Epithelial cell of proximal tubule (primary cell): ENCODE data around the gene CNIH4. TPM values are rescaled to one million over a fixed set of nuclear protein-coding genes. Genes with fewer than 3 reads are reported as not detected.
A peak's percentile ranks its signal among the peaks of the same experiment; 100 is the strongest.

Experiments
- DNase-seq: peaks from one replicate; pipeline ENCODE4 v3.0.0-alpha.2; 2011; ENCODE audit warnings: low read depth
- H3K4me3 ChIP-seq: 2 replicates; pipeline ENCODE4 v1.5.1; 2011; ENCODE audit warnings: low read depth, mild to moderate bottlenecking, low read length
- CTCF ChIP-seq: conservative IDR thresholded peaks from 2 replicates; pipeline ENCODE4 v1.5.1; 2012; ENCODE audit warnings: low read depth, mild to moderate bottlenecking, low read length
- total RNA-seq: library from RNA; depleted of rRNA; stranded (reverse); fragments of >200 nt; gene quantifications from 2 replicates; pipeline ENCODE4 v1.2.3, GENCODE V29; 2015

The CNIH4 gene
- total RNA-seq, 1 donor from 2014 or later, result 76.0 TPM

DNA sequence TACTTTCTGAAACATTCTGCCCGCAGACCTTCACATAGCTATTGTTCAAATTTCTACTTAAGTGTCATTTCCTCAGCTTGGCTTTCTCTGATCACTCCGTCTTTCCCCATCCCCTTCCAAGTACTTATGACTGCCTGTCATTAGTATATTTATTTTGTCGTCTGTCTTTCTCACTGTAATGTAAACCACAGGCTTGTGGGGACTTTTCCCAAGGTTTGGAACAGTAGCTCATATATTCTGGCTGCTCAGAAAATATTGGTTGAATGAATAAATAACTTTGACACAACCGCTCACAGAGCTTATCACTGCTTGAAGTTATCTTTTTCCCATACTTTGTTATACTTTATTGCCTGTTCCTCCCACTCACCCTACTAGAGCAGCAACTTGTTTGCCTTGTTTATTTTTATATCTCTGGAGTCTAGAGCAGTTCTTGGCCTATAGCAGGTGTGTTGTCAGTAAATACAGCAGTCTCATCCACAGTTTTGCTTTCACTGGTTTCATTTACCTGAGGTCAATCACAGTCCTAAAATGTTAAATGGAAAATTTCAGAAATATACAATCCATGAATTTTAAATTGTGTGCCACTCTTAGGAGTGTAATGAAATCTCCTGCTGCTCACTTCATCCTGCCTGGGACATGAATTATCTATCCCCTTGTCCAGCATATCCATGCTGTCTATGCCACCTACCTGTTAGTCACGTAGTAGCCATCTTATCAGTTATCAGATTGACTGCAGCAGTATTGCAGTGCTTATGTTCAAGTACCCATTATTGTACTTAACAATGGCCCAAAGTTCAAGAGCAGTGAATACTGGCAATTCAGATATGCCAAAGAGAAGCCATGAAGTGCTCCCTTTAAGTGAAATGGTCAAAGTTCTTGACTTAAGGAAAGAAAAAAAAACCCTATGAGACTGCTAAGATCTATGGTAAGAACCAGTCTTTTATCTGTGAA, 2.4 kb upstream of the CNIH4 start:
- no peak overlapping the region for H3K4me3 ChIP-seq
- DNase-seq, result no peak
- no peak for TF ChIP-seq CTCF

DNA sequence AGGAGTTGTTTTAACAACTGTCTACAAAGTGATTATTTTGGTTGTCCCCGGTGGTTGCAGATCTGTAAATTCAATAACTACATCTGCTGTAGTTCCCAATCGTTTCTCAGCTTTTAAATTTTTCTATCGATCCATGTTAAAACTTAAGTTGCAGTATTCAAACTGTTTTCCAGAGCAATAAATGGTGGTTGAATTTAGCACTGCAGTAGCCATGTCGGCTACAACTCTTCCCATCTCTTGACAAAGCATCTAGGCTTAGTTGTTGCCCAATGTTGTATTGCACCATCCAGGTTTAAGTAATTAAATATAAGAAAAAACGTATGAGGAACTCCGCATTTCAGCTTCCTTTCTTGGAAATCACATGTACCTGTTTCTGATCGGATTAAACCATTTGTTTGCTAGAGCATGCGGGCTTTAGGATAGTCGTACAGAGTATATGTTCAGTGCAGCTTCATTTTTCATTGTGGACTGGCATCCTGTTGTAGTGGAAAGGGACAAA, 996 bp downstream of the CNIH4 start:
- DNase-seq, result no peak
- no peak for TF ChIP-seq CTCF
- peak overlapping the region; percentile 63 for H3K4me3 ChIP-seq

DNA sequence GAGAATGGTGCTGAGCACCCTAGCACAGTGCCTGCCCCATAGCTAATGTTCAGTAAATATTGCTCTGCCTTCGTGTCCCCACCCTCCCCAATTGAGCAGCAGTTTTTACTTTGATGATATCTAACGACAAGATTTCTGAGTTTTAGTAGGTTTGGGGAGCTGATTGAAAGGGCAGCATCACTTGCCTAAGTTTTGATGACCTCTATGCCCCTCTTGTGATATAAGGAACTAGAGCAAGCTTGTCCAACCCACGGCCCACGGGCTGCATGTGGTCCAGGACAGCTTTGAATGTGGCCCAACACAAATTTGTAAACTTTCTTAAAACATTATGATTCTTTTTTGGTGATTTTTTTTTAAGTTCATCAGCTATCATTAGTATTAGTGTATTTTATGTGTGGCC, 1.6 kb downstream of the CNIH4 start:
- peak overlapping the region; percentile 63 for H3K4me3 ChIP-seq
- no peak for TF ChIP-seq CTCF
- no peak for DNase-seq

- no peak for TF ChIP-seq CTCF
- no peak for DNase-seq
- no peak overlapping the region for H3K4me3 ChIP-seq
Measured at GRCh38 chr1:224359207-224359606, 2.5 kb downstream of the CNIH4 start.

DNA sequence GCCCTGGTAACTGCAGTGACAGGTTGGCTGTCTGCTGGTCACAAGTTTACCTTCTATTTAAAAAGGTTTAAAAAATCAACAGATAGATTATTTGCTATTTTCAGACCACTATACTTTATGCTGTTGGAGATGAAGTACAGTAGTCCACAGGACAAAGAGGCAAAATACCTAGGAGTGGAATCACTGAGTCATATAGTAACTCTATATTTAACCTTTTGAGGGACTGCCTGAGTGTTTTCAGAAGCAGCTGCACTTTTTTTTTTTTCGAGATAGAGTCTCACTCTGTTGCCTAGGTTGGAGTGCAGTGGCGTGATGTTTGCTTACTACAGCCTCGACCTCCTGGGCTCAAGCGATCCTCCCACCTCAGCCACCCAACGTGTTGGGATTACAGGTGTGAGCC, 11.7 kb downstream of the CNIH4 start:
- DNase-seq, result no peak
- no peak for TF ChIP-seq CTCF
- no peak overlapping the region for H3K4me3 ChIP-seq

- no peak overlapping the region for H3K4me3 ChIP-seq
- no peak for TF ChIP-seq CTCF
- DNase-seq, result no peak
Measured at GRCh38 chr1:224373008-224373590, 16.4 kb downstream of the CNIH4 start.
